Heart left ventricle (tissue), 16 donors: ENCODE data around the gene BTBD3. TPM values are rescaled to one million over a fixed set of nuclear protein-coding genes. Genes with fewer than 3 reads are reported as not detected.

Source experiments
- ATAC-seq, 4 donors: fragments of 200-7000 bp; cut with Tn5 transposase; one replicate each; pipeline ENCODE4 v1.9.1; 2020 to 2022; ENCODE audit warnings: moderate library complexity in 4 of 4, mild to moderate bottlenecking in 3 of 4, moderate number of reproducible peaks in 1 of 4
- DNase-seq, 5 donors: peaks; one replicate each; pipeline ENCODE4 v3.0.0-alpha.2; 2020
- H3K27ac ChIP-seq, 12 donors: fragments of 200-600 bp; sonication (generic) in 4 of 12; one replicate each; pipeline versions ENCODE4 v1.5.0 to v1.8.0; 2016 to 2022; ENCODE audit warnings: mild to moderate bottlenecking in 2 of 12
- H3K27me3 ChIP-seq, 9 donors: fragments of 200-600 bp; sonication (generic) in 2 of 9; one replicate each; pipeline versions ENCODE4 v1.5.1 to v1.8.0; 2016 to 2022; ENCODE audit warnings: mild to moderate bottlenecking in 3 of 9
- H3K36me3 ChIP-seq, 9 donors: fragments of 200-600 bp; sonication (generic) in 2 of 9; one replicate each; pipeline versions ENCODE4 v1.5.0 to v1.8.0; 2018 to 2022; ENCODE audit warnings: mild to moderate bottlenecking in 2 of 9
- H3K4me1 ChIP-seq, 12 donors: fragments of 200-600 bp; sonication (generic) in 4 of 12; one replicate each; pipeline versions ENCODE4 v1.5.0 to v1.8.0; 2016 to 2022; ENCODE audit warnings: mild to moderate bottlenecking in 3 of 12
- H3K4me3 ChIP-seq, 12 donors: fragments of 200-600 bp; sonication (generic) in 4 of 12; one replicate each; pipeline versions ENCODE4 v1.5.0 to v1.8.0; 2017 to 2022; ENCODE audit warnings: mild to moderate bottlenecking in 9 of 12, moderate library complexity in 4 of 12
- H3K9me3 ChIP-seq, 12 donors: fragments of 200-600 bp; sonication (generic) in 4 of 12; one replicate each; pipeline versions ENCODE4 v1.5.0 to v1.8.0; 2016 to 2022; ENCODE audit warnings: mild to moderate bottlenecking in 1 of 12
- POLR2A ChIP-seq, 2 donors: fragments of 450-650 bp; IDR thresholded peaks; one replicate each; pipeline ENCODE4 v1.6.1; 2017; ENCODE audit warnings: antibody characterized with exemption in 2 of 2, mild to moderate bottlenecking in 2 of 2, moderate library complexity in 2 of 2
- WGBS, 4 donors: extraction: QIAGEN DNeasy Blood & Tissue Kit in 2 of 4; methylation state at CpG; one replicate each; pipeline versions ENCODE4 v1.1.5 to v1.1.7; 2013 to 2018; 5-methylcytosine and 5-hydroxymethylcytosine counted together
- intact Hi-C, 10 donors: fragments of 100-400 bp; cut with DNase I; formaldehyde crosslinking; loops; one replicate each; pipeline versions ENCODE4 v1.11.1 to v1.14.2; 2022
- polyA plus RNA-seq, 2 donors: library from polyadenylated mRNA; stranded (reverse); fragments of 200-250 nt; gene quantifications; one replicate each; pipeline ENCODE4 v1.2.3, GENCODE V29; 2013
- total RNA-seq, 9 donors: library from RNA; depleted of rRNA in 2 of 9; stranded (reverse); fragments of >200 nt in 2 of 9; fragmentation: NEBNext Ultra II Directional in 3 of 9; extraction: Animal tissue kit (Norgen Biotek cat#: 25700) in 3 of 9; gene quantifications; one replicate each; pipeline versions ENCODE4 v1.1.0 to v1.2.4, GENCODE V29; 2016 to 2023
- TF ChIP-seq, protein P1 (sequence below), 12 donors: fragments of 200-600 bp; sonication (generic) in 4 of 12; IDR thresholded peaks; one replicate each; pipeline versions ENCODE4 v1.5.0 to v1.8.0; 2018 to 2022; ENCODE audit warnings: antibody characterized with exemption in 12 of 12, mild to moderate bottlenecking in 5 of 12
- donor health status: ischemic (EF 13 %, LVEDD 7.1; RV severe dilation, severe dysfunction).
- donor health status: healthy with polysubstance abuse.
- donor health status: DM: no; HTN: yes; CAD: no.
- donor health status: DM: no; HTN: no; CAD: no.
- donor health status: ischemic (EF 25% LVEDD 6.9; RV normal size, moderate dysfunction).
- donor health status: ischemic (EF 25% LVEDD 5.7; RV mildly dilated, moderate dysfunction).
- donor health status: healthy.
- donor health status: DM: yes; HTN: yes; CAD: no.
- donor health status: ischemic (EF 35%, LVEDD 5.7; RV mildly dilated, moderate dysfunction).
- donor health status: nonischemic (EF 11% LVEDD 7.7; RV severe dilation, severe dysfunction).
- donor health status: DM: yes; HTN: yes; CAD: no.
- donor health status: PGD.
- donor health status: ischemic (EF 29% LVEDD 5.4; RV normal size, mild dysfunction).
- donor health status: nonischemic (EF 23%, LVEDD 6.1; RV moderate dilation, normal function).

Gene BTBD3
- total and polyA plus RNA-seq, 11 donors, result 4.8 to 33.9 (median 23.9) TPM

DNA sequence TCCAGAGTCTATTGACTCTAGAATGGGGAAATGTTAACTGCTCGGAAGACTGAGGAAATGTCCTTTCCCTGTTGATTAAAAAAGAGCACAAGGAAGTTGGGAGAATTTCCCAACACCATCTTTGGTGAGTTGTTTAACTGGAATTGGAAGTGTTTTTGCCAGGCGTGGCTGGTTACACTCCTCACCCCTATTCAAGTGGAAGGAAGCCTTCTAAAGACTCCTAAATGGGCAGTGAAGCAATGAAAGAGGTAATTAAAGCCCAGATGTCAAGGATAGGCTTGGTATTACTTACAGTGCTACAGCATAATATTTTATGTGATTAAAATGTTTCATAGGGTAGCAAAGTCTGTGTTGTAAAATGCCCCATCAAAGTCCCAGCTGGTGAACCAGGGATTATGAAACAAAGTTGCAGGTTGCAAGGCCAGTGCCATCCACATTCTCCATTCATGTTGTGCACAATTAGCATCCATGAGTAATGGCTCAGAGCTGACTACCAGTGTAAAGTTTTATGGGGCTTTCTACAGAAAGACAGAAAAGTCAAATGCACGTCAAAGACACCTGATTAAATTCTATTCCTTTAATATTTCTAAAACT lies 52.6 kb downstream of the BTBD3 start:
- no peak for DNase-seq
- H3K27ac ChIP-seq, result no peak overlapping the region
- H3K27me3 ChIP-seq, result no peaks in the 10 kb centered on the region
- H3K36me3 ChIP-seq, result no peaks in the 10 kb centered on the region
- no peak for ATAC-seq
- WGBS, 4 donors, result 88 to 93% (median 89%) methylated on average over 3 of the region's 3 CpGs
- no peak overlapping the region for H3K4me3 ChIP-seq
- no peaks in the 10 kb centered on the region for H3K4me1 ChIP-seq
- no peaks in the 10 kb centered on the region for H3K9me3 ChIP-seq
- TF ChIP-seq, protein P1, sequence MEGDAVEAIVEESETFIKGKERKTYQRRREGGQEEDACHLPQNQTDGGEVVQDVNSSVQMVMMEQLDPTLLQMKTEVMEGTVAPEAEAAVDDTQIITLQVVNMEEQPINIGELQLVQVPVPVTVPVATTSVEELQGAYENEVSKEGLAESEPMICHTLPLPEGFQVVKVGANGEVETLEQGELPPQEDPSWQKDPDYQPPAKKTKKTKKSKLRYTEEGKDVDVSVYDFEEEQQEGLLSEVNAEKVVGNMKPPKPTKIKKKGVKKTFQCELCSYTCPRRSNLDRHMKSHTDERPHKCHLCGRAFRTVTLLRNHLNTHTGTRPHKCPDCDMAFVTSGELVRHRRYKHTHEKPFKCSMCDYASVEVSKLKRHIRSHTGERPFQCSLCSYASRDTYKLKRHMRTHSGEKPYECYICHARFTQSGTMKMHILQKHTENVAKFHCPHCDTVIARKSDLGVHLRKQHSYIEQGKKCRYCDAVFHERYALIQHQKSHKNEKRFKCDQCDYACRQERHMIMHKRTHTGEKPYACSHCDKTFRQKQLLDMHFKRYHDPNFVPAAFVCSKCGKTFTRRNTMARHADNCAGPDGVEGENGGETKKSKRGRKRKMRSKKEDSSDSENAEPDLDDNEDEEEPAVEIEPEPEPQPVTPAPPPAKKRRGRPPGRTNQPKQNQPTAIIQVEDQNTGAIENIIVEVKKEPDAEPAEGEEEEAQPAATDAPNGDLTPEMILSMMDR (IDR thresholded peaks at IDR 0.05), result no peak
- TF ChIP-seq POLR2A (IDR thresholded peaks at IDR 0.05), result no peak
- intact Hi-C loops, result loop anchor here in 1 of 10 donors (5.0 kb wide), 1 partner anchor 38 kb away; no protein-coding TSS in a partner anchor

DNA sequence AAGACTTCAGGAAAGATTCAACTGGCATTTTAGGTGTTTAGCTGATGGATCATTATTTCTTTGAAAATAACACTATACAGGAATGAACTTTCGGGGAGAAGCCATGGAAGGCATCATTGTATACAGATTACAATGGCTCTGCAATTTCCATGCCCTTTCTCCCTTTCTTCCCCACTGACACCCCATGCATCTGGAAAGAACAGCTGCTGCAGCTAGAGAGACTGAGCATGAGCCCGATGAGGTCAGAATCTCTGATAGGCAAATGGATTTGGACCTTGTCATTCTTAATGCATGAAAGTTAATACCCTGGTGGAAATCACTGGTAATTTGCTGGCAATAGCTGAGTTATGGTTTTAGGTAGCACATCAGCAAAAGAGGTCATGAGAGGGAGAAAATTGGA lies 54.8 kb downstream of the BTBD3 start:
- Histone ChIP-seq H3K9me3 (peaks cover 0 to 11% (median 0%) of the 10 kb centered on the region in 12 donors), H3K27ac (no peak overlapping the region), H3K27me3 (no peaks in the 10 kb centered on the region), H3K36me3 (no peaks in the 10 kb centered on the region), H3K4me3 (no peak overlapping the region), H3K4me1 (no peaks in the 10 kb centered on the region)
- TF ChIP-seq POLR2A (IDR thresholded peaks at IDR 0.05), result no peak
- TF ChIP-seq, protein P1 (IDR thresholded peaks at IDR 0.05), result no peak
- ATAC-seq, result no peak
- no peak for DNase-seq
- WGBS, 4 donors, result 81 to 93% (median 88%) methylated on average over 2 of the region's 2 CpGs
- intact Hi-C loops, result loop anchor here in 1 of 10 donors (5.0 kb wide), 1 partner anchor 40 kb away; no protein-coding TSS in a partner anchor
